ENCODE results near the gene SHANK2.
"Not testable (repeated sequence)": the region's sequence is repeated elsewhere in the genome, so short reads cannot be mapped to it uniquely, and the experiment has no call there.

The SHANK2 gene

DNA sequence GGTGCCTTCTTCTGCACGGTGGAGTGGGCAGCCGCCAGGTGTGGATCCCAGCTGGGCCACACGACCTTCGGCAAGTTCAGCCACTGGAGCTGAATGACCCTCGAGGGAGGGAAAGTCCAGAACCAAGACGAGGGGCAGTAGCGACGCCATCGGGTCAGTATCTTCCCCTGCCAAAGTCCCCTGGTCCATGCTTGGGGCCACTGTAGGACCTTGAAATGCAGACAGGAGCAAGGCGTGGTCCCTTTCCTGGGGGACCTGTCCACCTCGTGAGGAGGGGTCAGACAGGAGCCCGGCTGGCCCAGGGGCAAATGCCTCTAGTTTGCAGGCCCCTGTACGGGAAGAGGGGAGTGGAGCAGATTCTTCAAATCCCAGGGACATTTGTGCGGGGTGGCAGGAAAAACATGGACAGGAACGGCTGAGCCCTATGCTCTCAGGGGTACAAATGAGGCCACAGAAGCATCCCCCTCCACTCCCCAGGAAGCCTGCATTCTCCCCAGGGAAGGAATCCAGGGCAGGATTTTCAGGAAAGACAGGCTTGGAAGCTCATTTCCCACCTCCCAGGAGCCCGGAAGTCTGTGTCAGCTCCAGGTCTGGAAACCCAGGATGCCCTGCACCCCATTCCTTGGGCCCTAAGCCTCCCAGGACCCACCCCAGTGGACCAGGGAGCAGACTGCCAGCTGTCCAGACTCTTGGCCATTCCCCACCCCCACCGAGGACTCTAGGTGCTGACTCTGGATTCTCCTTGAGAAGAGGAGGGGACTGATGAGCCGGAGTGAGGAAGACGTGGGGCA is 6.6 kb downstream of the SHANK2 start:
- DNase-seq (ENCODE audit: low spot score): no peak

DNA sequence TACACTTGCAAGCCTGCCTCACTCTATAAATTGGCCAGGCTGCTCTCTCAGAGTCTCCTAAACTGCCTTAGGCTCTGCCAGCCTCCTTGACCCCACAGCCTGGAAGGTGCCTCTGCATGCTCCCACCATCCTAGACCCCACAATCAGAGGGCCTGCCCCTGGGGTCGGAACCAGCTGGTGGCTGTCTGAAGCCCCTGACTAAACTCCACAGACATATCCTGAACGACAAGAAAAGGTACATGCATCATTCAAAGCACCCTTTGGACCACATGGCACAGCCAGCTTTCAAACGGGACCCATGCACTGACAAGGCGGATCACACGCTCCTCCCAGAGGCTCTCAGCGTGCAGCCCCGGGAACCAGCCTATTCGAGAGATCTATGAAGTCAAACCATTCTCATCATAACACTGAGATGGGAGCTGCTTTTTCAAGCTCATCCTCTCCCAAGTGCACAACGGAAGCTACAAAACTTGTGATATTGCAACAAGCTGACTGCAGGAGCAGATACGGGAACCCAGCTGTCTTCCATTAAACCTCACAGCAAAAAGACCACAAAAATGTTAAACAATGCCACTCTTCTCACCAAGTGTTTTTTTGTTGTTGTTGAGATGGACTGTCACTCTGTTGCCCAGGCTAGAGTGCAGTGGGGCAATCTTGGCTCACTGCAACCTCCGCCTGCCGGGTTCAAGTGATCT is 8.1 kb downstream of the SHANK2 start:
- DNase-seq (ENCODE audit: low spot score): no peak

DNA sequence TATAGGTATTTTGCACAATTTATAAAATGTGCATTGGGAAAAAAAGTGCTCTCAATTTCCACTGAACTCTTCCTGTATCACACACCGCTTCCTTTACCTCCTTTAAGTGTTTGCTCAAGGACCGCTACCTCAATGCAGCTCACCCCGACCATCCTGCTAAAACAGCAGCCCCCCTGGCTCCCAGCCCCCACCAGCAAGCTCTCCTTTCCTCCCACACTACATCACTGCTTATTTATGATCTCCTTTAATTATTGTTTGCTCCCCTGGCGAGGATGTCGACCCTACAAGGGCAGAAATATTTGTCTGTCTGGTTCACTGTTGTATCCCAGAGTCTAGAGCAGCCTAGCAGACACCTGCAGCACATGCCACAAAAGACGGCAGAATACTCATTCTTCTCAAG is 10.0 kb downstream of the SHANK2 start:
- no peak for DNase-seq (ENCODE audit: low spot score)

DNA sequence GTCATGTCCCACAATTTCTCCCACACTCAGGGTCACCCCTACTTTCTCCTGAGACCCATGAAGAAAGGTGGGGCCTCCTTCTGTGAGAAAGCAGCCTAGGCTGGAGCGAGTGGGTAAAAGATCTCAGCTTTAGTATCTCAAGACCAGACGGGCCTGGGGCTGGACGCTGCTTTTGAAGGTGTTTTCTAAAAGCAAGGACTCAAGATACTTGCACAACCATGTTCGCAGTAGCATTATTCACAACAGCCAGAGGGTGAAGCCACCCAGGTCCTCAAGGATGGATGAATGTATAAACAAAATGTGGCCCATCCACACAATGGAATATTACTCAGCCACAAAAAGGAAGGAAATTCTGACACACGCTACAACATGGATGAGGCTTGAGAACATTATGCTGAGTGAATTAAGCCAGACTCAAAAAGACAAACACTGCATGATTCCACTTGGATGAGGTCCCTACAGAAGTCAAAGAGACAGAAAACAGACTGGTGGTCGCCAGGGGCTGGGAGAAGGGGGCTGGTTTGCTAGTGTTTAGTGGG is 10.6 kb downstream of the SHANK2 start:
- DNase-seq (ENCODE audit: low spot score): no peak

DNA sequence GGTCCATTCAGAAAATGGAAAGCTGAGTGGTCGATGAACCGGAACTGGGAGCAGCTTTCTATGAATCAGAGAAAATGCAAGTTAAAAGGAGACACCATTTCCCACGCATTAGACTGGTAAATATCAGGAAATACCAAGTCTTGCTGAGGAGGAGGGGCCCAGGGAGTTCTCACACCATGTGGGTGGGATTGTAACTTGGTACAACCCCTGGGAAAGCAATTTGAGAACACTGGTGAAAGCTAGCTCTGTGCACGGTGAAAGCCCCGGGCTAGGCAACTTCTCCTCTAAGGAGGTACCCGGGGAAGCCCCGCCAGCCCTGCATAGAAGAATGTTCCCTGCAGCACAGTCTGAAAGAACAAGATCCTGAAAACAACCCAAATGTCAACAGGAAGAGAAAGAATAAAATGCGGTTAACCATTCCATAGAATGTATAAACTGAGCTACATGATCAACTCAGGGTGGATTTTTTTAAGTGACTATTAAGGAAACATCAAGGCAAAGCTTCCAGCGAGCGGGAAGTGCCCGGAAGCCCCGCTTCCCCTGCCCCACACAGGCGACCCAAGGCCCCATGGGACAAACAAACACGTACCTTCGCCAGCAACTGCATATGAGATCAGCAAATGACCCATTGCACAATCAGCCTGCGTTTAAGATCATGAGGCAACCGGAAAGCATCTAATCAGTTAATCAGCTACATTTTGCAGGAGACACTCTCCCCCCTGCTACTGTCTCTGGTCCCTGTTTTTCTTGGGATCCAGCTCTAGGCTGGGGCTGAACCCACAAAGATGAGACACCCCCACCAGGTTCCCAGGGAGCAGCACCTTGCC is 11.3 kb downstream of the SHANK2 start:
- DNase-seq (ENCODE audit: low spot score): peak; percentile 57

DNA sequence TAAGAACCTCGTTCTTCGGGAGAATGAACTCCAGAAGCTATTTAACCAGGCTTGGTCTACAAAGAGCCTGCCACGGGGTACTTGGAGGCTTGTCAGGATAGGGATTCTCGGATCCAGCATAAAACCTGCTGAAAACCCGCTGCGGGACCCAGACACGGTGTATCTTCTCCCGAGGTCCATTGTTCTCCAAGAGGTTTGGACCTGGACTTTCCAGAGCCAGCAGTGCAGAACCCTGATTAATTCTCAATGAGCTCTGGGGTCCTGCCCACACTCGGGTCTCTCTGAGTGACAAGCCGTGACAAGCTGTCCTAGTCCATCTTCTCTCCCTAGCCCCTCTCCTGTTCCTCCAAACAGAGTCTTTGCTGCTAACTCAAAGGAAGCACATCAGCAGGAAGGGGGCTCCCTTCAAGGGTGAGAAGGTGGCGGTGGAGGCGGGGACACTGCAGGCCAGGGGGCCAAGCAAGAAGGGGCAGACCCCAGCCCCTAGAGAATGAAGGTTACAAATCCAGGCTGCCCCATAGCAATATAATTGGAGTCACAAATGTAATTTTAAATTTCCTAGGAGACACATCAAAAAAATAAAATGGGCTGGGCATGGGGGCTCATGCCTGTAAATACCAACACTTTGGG is 12.2 kb downstream of the SHANK2 start:
- DNase-seq (ENCODE audit: low spot score): no peak

DNA sequence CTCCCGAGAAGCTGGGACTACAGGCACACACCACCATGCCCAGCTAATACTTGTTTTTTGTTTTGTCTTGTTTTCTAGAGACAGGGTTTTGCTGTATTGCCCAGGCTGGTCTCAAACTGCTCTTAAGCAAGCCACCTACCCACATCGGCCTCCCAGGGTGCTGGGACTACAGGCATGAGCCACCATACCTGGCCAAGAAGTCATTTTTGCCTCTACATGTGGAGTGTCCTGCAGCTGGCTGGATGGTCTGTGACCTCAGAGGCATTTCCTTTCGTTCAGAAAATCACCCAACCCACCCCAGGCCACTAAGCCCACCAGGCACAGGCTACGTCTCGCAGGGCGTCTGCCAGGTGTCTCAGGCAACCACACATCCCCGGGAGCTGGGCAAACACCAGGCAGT is 12.8 kb downstream of the SHANK2 start:
- DNase-seq (ENCODE audit: low spot score): no peak

DNA sequence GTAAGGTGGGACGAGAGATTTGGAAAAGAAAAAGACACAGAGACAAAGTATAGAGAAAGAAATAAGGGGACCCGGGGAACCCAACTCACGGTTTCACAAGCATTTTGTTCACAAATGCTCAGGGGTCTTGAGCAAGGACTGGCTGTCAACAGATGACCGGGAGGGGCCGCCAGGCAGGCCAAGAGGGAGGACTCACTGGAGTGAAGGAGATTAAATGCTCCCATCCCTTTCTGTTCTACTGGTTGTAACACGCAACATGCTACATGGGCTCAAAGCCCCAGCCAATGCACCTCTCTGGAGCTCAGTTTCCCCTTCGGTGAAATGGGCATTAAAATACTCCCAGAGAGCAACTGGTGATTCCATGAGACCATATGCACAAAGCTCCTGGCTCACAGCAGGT is 13.4 kb downstream of the SHANK2 start:
- DNase-seq (ENCODE audit: low spot score): no peak

DNA sequence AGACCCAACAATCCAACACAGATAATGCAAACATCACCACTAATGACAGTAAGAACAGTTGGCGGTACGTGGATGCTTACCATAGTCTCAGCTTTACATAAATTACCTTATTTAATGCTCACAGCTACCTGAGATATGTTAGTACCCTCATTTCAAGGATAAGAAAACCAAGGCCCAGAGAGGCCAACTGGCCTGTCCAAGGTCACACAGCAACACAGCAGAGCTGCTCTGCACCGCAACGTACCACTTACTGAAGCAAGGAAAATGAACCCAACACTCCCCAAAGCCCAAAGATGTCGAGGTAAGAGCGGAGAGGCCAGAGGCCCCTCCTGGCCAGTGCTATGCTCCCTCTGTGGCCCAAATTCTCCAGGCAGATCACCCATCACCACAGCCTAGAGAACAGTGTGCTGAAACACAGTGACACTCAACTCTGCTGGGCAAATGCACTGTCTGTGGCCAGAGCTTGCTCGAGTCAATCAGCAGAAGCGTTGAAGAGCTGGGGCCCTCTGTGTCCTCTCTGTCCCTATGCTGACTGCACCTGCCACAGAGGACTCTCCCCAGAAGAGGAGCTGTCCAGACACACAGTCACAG is 14.0 kb downstream of the SHANK2 start:
- no peak for DNase-seq (ENCODE audit: low spot score)

DNA sequence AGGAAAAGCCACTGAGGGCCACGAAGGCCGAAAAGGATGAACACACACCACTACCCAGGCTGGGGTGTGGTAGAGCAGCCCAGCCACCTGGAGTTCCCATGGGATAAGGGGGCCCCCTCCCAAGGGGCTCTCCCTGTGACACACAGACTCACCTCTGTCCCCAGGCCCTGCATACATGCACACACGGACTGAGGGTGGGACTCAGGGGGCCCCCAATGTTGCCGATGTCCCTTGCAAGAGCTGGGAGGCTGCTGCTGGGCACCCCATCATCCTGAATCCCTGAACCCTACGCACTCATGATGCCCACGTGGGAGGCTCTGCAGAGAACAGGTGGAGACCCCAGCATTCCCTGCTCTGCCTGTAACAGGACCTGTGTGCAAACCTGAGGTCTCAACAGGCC is 14.5 kb downstream of the SHANK2 start:
- DNase-seq (ENCODE audit: low spot score): no peak

DNA sequence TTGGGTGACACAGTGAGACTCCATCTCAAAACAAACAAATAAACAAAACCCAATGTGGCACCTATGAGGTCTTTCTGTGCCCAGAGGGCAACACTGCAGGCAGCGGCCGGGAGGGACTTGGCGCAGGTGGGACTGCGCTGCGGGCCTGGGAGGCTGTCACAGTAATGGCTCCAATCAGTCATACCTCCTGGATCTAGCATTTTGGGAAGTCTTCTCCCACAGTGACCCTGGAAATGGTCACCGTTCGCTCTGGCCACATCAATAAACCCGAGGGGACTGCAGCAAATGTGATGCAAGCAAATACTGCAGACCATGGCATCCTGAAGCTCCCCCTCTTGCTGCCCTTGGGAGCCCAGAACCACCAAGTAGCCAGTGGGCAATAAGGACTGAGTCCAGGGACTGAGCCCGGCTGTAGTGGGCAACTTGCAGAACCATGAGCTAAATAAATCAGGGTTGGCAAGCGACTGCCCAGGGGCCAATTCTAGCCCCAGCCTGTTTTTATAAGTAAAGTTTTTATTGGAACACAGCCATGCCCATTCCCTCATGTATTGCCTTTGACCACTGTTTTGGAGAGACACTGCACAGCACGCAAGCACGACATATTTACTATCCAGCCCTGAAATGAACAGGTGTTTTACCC is 15.4 kb downstream of the SHANK2 start:
- no peak for DNase-seq (ENCODE audit: low spot score)

DNA sequence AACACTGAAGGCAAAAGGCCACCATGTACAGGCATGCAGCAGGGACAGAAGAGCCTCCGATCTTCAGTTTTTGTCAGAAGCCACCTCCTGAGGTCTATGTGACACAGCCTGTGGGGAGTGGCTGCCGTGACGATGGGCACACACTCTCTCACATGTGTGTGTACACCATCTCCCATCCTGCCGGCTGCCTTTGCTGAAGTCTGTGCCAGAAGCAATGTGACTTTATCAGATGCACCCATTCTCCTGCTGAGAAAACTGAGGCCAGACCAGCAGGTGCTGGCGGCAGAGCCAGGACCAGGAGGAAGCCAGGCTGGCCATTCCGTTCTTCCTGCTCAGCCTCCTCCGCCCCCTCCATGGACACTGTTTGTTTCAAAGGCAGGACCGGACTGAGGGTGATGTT is 16.7 kb downstream of the SHANK2 start:
- DNase-seq (ENCODE audit: low spot score): no peak

DNA sequence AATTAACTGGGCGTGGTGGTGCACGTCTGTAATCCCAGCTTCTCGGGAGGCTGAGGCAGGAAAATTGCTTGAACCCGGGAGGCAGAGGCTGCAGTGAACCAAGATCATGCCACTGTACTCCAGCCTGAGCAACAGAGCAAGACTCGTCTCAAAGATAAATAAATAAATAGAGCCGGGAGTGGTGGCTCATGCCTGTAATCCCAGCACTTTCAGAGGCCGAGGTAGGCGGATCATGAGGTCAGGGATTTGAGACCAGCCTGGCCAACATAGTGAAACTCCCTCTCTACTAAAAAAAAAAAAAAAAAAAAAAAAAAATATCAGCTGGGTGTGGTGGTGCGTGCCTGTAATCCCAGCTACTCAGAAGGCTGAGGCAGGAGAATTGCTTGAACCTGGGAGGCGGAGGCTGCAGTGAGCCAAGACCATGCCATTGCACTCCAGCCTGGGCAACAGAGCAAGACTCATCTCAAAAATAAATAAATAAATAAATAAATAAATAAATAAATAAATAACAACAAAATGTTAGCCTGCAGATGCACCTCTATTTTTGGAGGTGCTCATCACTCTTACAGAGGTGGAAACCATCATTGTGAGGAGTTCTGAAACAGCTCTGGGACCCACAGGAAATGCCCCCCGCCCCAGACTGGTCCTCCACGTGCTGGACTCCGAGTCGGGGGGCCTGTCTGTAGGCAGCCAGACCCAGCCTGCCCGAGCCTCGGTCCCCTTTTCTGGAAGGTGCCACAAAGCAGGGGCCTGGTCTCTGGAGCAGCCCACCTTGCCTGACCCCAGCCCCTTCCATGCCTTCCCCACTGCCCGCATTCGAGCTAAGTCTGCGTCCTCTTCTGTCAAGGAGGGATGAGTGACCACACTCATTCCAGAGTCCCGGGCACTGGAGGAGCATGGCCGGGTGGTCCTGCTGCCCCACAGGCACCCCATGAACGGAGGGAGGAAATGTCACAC is 18.2 kb downstream of the SHANK2 start:
- not testable (repeated sequence) for DNase-seq (ENCODE audit: low spot score)

DNA sequence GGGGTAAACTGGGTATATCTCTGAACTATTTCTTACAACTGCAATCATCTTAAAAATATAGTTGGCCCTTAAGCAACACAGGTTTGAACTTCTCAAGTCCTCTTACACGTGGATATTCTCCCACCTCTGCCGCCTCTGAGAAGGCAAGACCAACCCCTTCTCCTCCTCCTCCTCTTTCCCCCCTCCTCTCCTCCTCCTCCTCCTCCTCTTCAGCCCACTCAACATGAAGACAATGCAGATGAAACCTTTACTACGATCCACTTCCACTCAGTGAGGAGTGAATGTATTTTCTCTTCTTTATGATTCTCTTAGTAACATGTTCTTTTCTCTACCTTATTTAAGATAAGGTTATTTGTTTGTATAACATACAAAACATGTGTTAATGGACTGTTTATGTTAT is 20.0 kb downstream of the SHANK2 start:
- no peak for DNase-seq (ENCODE audit: low spot score)

DNA sequence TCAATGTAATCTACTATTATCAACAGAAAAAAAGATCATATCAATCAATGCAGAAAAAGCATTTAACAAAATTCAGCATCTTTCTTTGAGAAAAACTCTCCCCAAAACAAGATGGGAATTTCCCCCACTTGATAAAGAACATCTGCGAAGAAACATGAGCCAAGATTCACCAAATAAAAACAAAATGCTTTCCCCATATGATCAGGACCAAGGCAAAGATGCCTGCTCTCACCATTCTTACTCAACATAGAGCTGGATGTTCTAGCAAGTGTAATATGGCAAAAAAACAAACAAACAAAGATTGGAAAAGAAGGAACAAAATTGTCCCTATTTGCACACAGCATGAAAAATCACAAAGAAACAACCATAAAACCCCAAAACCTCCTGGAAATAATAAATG is 23.4 kb downstream of the SHANK2 start:
- DNase-seq (ENCODE audit: low spot score): no peak

DNA sequence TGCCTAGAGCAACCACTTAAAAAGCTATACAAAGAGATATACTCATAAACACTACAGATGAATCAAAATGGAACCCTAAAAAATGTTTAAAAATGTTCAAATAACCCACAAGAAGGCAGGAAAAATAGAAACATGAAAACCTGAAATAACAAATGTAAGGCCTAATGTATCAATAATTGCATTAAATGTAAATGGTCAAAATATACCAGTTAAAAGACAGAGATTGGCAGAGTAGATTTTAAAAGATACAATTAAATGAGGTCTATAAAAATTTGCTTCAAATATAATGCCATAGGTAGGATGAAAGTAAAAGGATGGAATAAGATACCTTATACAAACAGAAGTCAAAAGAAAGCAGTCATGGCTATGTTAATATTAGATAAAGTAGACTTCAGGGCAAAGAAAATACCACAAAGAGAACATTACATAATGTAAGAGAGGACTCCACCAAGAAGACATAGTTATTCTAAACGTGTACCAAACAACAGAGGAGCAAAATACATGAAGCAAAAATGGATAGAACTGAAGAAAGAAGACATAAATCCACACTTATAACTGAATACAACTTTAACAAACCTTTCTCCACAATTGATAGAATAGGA is 25.2 kb downstream of the SHANK2 start:
- no peak for DNase-seq (ENCODE audit: low spot score)

DNA sequence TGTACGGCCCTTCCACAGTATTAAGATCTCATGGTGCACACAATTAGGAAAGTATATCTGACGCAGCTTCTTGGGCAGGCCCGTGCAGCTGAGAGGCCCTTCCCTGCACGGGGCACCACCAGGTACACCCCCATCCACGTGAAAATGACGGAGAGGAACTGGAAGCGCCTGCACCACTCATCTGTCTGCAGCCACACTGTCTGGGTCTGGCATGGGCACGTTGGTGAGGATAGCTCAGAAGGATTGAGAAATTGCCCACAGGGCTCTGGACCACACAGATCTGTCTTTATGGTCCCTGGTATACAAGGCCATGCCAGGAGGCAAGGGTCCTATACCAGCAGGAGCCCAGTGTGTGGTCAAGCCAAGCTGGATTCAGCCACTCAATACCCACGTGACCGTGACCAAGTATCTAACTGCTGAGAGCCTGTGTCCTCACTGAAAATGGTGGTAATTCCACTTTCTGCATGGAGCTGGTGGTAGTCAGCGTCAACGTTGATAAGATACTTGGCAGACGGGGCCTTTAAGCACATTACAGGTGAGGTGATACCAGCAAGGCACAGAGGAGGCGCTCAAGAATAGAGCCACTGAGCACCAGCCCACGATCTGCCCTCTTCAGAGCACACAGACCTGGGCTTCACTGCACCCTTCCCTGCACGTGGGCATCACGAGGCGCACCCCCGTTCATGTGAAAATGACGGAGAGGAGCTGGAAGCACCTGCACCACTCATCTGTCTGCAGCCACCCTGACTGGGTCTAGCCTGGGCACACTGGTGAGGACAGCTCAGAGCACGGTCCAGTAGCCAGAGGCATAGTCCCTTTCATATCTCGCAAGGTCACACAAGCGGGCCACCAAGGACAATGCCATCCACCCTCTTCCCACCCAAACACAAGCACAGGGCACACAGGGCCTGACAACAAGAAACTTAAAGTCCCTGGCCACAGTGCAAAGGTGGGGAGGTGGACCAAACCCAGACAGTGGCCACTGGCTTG is 28.4 kb downstream of the SHANK2 start:
- no peak for DNase-seq (ENCODE audit: low spot score)

DNA sequence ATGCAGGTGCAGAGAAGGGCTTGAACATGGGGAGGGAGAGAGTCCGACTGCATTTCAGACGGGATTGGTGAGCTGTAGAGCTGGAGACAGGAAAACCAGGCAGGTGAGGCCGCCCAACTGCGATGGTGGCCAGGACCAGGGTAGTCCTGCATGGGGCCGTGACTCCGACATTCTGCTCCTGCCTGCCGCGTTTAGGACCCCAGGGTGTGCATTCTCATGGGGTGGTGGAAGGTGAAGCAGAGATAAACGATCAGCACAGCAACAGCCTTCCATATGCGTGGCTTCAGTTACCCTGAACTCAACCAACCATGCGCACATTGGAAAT is 29.3 kb downstream of the SHANK2 start:
- DNase-seq (ENCODE audit: low spot score): no peak
